ENCODE data around the gene FGD3. TPM values are rescaled to one million over a fixed set of nuclear protein-coding genes. Genes with fewer than 3 reads are reported as not detected.
A peak's percentile ranks its signal among the peaks of the same experiment; 100 is the strongest.

Gene FGD3
- total RNA-seq, 6 experiments from 2014 or later: 1.7 to 3.1 (median 2.4) TPM

- H3K9me3 ChIP-seq: no peaks in the 10 kb centered on the region
- H3K27me3 ChIP-seq: no peaks in the 10 kb centered on the region
- H3K4me1 ChIP-seq: peaks cover 0 to 5% (median 0%) of the 10 kb centered on the region in 4 donors
- TF ChIP-seq POLR2A (IDR thresholded peaks at IDR 0.05) (no peak), CTCF (IDR thresholded peaks at IDR 0.05) (peak; percentile 68 to 76 (median 73))
- DNase-seq (peak in 2 of 3 donors; percentile 73 to 74), ATAC-seq (peak; percentile 97 to 100 (median 99))
- H3K27ac ChIP-seq: no peak overlapping the region
- intact Hi-C loops (cut with DNase I): loop anchor here in 1 of 2 donors (10.0 kb wide), 2 partner anchors 91 to 301 kb away; partner anchors contain the start of gene CARD19
- 37% methylated on average over 19 of the region's 28 CpGs for WGBS (ENCODE audit: insufficient coverage, low coverage, low lambda C conversion rate, missing lambda C conversion rate)
- H3K36me3 ChIP-seq: no peaks in the 10 kb centered on the region
- H3K4me3 ChIP-seq: peak overlapping the region in 2 of 3 donors; percentile 2 to 37
These were observed 56.5 kb downstream of the FGD3 start for GRCh38 chr9:93003552-93004407.

DNA sequence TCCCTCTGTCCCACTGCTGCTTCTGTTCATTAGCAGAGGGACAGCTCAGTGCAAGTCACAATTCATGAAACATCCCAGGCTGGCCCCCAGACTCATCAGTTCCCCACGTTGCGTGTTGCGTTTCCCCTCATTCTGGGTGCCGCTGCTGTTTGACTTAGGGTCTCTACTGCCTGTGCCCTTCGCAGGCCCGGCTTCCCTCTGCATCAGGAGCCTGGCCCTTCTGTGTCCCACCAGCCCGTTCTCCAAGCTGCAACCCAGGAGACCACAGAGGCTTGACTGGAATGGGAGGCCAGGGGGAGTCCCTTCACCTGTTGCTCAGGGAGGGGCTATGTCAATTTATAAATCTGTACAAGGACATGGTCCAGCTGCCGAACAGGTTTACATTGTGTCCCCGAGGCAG is 57.2 kb downstream of the FGD3 start:
- Histone ChIP-seq H3K36me3 (no peaks in the 10 kb centered on the region), H3K4me1 (peaks cover 0 to 5% (median 0%) of the 10 kb centered on the region in 4 donors), H3K9me3 (no peaks in the 10 kb centered on the region), H3K27ac (no peak overlapping the region), H3K27me3 (no peaks in the 10 kb centered on the region), H3K4me3 (no peak overlapping the region)
- no peak for DNase-seq
- TF ChIP-seq POLR2A (IDR thresholded peaks at IDR 0.05) (no peak), CTCF (IDR thresholded peaks at IDR 0.05) (no peak)
- intact Hi-C loops (cut with DNase I): loop anchor here in 1 of 2 donors (10.0 kb wide), 2 partner anchors 90 to 300 kb away; partner anchors contain the start of gene CARD19
- WGBS (ENCODE audit: insufficient coverage, low coverage, low lambda C conversion rate, missing lambda C conversion rate): 78% methylated on average over 6 of the region's 9 CpGs
- ATAC-seq: no peak

DNA sequence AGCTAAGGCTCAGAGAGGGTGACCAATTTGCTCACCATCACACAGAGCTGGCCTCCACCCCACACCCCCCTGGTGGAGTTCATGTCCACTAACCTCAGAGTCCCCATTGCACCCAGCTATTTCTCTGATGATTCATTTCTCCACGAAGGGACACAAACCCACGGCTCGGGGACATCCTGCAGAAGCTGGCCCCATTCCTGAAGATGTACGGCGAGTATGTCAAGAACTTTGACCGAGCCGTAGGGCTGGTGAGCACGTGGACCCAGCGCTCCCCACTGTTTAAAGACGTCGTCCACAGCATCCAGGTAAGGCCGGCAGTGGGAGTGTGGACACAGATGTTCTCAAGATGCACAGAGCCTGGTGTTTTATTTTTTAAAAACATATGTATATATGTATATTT is 58.6 kb downstream of the FGD3 start:
- ATAC-seq: no peak
- 55% methylated on average over 12 of the region's 12 CpGs for WGBS (ENCODE audit: insufficient coverage, low coverage, low lambda C conversion rate, missing lambda C conversion rate)
- Histone ChIP-seq H3K27me3 (no peaks in the 10 kb centered on the region), H3K36me3 (no peaks in the 10 kb centered on the region), H3K4me1 (peaks cover 0 to 5% (median 0%) of the 10 kb centered on the region in 4 donors), H3K9me3 (no peaks in the 10 kb centered on the region), H3K27ac (no peak overlapping the region), H3K4me3 (no peak overlapping the region)
- TF ChIP-seq POLR2A (IDR thresholded peaks at IDR 0.05) (no peak), CTCF (IDR thresholded peaks at IDR 0.05) (no peak)
- intact Hi-C loops (cut with DNase I): loop anchor here in 1 of 2 donors (10.0 kb wide), 2 partner anchors 89 to 299 kb away; partner anchors contain the start of gene CARD19
- DNase-seq: no peak

- WGBS (ENCODE audit: insufficient coverage, low coverage, low lambda C conversion rate, missing lambda C conversion rate): 87% methylated on average over 5 of the region's 12 CpGs
- intact Hi-C loops (cut with DNase I): loop anchor here in 1 of 2 donors (10.0 kb wide), 2 partner anchors 87 to 297 kb away; partner anchors contain the start of gene CARD19
- TF ChIP-seq POLR2A (IDR thresholded peaks at IDR 0.05): no peak
- no peak for TF ChIP-seq CTCF (IDR thresholded peaks at IDR 0.05)
- no peaks in the 10 kb centered on the region for H3K27me3 ChIP-seq
- no peaks in the 10 kb centered on the region for H3K36me3 ChIP-seq
- no peak overlapping the region for H3K27ac ChIP-seq
- no peak for DNase-seq
- peaks cover 0 to 5% (median 0%) of the 10 kb centered on the region in 4 donors for H3K4me1 ChIP-seq
- no peaks in the 10 kb centered on the region for H3K9me3 ChIP-seq
- H3K4me3 ChIP-seq: no peak overlapping the region
- ATAC-seq: no peak
These were observed 60.3 kb downstream of the FGD3 start for GRCh38 chr9:93007529-93008058.

Measured in right lobe of liver (tissue), 6 donors.